TTC549 (cell line): ENCODE results near the gene SH3TC1.

Source experiments
- FAIRE-seq: peaks from 2 replicates; lab custom pipeline; 2012; peaks lifted over from hg19 to GRCh38; lab: Jason Lieb, UNC

SH3TC1 gene

DNA sequence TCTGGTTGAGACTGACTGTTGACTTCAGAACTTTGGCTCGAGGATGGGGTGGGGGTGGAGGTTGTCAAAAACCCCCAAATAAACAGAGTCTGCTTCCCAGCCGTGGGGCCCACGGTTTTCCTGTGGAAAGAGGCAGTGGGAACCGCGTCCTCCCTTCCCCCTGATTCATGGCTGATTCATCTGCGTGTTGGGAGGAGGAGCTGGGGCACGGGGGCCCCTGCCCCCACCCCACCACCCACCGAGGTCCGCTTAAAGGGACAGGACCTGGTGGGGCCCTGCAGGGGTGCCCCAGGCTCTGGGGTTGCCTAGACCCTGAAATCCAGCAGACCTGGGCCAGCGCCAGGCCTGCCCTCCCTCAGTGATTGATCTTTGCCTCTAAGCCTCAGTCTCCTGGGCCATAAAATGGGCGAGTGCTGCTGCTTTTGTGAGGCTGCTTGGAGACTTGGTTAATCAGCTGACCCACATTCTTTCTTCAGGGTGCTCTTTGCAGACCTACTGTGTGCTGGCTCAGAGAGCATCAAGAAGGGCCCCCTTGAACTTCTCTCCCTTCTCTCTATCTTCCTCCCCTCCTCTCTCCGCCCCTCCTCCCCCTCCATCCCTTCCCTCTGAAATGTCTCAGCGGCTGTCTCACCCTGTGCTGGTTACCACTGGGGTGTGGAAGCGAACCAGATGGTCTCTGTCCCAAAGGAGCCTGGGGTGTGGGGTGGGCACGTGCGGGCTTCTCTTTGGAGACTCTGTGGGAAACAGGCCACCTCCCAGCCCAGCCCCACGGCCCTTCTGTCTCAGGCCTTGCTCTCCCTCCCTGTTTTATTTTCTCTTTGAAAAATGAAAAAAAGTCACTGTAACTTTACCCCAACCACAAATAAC is 79.6 kb downstream of the SH3TC1 start:
- no peak for FAIRE-seq

DNA sequence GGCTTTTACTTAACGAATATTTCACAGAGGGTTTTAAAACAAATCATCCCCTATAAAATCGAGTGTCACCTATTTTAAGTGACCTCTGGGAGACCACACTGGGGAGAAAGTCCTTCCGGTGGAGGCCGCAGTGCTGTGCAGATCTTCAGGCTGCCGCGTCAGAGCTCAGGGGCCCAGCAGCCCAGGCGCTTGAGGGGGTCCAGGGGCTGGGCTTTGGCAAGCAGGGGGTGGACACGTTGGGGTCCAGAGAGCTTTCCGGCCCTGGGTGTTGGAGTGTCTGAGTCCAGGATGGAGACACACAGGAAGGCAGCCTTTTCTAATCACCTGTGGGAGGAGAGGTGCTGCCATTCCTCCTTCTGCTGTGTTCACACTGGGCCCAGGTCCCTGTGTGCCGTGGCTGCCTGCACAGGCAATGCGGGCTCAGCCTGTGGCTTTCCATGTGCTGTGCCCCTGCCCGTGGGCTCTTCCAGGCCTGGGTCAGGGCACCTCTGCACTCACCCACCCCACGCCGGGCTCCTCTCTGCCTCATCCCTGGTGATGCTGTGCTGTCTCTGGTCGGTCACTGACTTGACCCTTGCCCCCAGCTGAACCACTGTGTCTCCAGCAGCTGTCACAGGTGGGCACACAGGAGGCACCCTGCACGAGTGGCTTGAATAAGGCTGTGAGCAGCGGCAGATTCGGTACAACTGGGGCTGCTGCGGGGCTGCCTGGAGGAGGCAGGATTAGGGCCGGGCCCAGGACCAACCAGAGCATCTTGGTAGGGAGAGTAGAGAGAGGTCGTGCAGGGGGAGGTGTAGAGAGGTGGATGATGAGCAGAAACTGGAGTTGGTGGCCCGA is 80.4 kb downstream of the SH3TC1 start:
- FAIRE-seq, result no peak

DNA sequence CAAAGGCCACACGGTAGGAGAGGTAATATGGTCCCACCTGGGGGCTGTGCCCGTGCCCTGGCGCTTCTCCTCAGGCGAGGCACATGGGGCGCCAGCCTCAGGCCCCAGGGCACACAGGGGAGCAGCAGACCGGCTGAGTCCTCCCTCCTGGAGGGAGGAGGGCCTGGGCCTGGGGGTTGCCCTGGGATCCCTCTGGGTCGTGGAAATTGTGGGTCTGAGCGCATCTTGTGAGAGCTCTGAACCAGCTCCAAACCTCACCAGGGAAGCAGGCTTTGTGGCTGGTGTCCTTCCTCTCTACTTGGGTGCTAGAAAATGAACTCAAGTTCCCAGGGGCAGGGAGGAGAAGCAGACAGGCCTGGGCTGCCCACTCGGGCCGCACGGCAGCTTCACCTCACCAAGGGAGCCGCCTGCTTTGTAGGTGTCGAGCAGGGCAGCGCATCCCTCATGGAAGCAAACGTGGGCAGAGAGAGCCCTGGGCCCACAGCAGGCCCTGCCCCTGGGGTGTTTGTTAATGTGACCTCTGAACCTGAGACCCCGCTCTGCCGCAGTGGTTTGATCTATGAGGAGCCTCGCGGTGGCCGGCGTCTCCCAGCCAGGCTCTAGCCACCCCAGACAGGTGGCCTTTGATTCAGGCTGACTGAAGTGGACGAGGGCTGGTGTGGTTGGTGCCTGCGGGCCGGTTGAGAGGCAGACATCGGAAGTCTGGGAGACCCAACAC is 81.2 kb downstream of the SH3TC1 start:
- no peak for FAIRE-seq

GRCh38 chr4:8280876-8281440 is 81.9 kb downstream of the SH3TC1 start:
- no peak for FAIRE-seq

DNA sequence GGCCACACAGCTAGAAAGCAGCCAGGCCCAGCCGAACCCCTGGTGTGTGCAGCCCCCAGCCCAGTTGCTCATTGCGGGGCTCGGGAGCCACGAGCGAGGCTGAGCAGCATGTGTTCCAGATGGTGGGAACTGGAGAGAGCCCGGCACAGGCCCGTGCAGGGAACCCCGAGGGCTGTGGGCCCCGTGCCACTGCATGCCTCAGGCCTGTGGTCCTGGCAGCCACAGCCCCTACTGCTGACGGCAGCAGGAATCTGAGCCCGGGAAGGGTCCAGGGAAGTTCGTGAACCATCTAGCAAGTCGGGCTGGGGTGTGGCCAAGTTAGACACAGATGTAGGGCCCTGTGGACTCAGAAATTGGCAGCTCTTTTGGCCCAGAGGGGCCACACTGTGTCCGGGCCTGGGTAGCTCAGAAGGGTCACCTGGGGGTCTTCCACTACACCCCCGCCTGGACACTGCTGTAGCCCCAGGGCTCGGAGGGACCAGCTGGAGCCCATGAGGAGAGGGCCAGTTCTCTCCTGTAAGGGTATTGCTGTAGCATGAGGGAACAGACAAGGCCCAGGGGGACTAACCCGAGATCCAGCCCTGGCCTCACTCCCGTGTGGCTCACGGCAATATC is 82.5 kb downstream of the SH3TC1 start:
- no peak for FAIRE-seq

DNA sequence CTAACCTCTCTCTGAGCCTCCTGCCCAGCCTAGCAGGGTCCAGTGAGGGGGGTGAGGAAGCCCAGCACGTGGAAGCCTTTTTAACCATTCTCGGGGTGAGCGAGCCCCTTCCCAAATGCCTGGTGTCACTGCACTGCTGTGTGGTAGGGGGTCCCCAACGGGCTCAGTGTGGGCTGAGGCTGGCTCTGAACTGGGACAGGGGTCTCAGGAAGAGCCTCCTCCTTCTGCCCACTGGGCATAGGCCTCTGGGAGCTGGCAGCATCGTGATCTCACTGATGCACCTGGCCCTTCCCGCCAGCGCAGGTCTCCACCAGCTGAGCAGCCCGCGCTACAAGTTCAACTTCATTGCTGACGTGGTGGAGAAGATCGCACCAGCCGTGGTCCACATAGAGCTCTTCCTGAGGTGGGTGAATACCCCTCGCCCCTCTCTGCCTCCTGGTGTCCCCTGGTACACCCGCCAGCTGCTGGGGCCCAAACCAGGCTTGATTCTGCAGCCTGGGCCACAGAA is 83.1 kb downstream of the SH3TC1 start:
- no peak for FAIRE-seq

DNA sequence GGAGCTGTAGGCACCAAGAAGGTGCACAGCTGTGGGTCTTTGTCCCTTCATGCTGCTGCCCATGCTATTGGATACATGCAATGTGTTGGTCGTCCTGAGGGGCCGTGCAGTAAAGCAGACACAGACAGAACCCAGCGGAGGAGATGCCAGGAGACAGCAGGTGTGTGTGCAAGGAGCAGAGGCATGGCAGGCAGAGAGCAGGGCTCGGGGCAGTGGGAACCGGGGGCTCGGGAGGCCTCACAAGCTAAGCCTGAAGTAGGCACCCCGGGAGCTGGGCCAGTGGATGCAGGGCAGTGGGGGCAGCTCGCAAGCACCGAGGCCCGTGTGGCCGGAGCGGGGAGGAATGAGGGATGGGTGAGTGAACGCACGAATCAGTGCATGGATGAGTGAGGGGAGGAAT is 83.7 kb downstream of the SH3TC1 start:
- FAIRE-seq, result no peak

DNA sequence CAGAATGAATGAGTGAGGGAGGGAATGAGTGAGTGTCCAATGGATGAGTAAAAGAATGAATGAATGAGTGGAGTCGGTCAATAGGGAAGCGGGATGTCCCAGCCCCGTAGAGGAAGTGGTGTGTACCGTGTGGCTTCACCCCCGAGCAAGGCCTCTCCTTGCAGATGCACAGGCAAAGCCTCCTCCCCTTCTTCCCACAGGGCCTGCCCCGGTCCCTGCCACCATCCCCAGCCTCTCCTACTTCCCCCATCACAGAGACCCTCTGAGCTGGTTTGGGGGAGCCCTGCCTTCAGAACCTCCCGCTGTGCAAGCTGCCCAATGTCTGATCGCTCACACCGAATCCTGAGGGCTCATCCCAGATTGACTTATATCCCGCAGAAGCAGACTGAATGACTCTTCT is 84.1 kb downstream of the SH3TC1 start:
- no peak for FAIRE-seq

GRCh38 chr4:8283631-8284121 is 84.6 kb downstream of the SH3TC1 start:
- FAIRE-seq, result no peak

- FAIRE-seq, result no peak
These were observed 85.3 kb downstream of the SH3TC1 start for GRCh38 chr4:8284391-8284790.

GRCh38 chr4:8285143-8285975 is 86.3 kb downstream of the SH3TC1 start:
- no peak for FAIRE-seq

- FAIRE-seq, result no peak
These were observed 87.1 kb downstream of the SH3TC1 start for GRCh38 chr4:8285976-8286718.

GRCh38 chr4:8286719-8287342 is 87.7 kb downstream of the SH3TC1 start:
- FAIRE-seq, result no peak

DNA sequence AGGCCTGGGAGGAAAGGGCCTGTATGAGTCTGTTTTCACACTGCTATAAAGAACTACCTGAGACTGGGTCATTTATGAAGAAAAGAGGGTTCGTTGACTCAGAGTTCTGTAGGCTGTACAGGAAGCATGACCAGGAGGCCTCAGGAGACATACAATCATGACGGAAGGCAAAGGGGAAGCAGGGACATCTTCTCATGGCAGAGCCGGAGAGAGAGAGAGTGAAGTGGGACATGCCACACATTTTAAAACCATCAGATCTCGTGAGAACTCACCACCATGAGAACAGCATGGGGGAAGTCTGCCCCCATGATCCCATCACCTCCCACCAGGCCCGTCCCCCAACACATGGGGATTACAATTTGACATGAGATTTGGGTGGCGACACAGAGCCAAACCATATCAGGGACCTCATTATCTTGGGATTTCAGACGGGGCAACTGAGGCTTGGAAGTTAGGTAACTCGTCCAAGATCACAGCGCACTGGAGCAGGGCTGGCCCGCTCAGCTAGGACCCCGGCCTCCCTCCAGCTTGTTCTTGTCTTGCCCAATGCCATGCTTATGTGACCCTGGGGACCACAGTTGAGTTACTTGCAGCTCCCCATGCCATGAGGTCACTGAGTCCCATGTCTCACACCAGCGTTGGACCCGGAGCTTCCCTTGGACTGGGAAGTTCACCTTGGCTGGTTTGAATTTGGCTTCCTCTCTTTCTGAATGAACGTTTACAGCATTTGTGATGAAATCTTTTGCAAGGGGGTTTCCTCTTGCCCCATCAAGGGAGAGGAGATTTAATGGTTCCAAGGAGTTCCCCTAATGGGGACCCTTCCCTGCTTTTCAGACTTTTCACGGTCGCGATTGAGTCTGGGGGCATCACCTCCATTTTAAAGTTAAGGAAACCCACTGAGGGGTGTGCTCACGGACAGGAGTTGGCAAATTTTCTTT is 88.5 kb downstream of the SH3TC1 start:
- no peak for FAIRE-seq

DNA sequence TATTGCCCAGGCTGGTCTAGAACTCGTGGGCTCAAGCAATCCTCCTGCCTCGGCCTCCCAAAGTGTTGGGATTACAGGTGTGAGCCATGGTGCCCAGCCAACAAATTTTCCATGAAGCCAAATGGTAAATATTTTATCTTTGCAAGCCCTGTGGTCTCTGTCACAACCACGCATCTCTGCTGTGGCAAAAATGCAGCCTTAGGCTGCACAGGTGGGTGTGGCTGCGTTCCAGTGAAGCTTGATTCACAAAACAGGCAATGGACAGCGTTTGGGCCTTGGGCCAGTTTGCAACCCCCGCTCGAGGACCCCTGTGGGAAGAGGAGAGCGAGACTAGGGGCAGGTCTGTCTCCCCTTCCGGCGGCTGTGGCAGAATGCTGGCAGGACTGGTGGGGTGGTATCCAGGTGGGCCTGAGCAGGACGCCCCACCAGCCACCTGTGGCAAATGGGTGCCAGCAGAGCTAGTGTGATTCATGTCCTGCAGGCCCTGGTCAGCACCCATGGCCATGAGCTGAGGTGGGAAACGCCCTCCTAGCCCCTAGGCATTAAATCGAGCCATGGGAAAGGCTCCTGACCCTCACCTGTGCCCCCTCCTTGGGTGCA is 90.2 kb downstream of the SH3TC1 start:
- no peak for FAIRE-seq

DNA sequence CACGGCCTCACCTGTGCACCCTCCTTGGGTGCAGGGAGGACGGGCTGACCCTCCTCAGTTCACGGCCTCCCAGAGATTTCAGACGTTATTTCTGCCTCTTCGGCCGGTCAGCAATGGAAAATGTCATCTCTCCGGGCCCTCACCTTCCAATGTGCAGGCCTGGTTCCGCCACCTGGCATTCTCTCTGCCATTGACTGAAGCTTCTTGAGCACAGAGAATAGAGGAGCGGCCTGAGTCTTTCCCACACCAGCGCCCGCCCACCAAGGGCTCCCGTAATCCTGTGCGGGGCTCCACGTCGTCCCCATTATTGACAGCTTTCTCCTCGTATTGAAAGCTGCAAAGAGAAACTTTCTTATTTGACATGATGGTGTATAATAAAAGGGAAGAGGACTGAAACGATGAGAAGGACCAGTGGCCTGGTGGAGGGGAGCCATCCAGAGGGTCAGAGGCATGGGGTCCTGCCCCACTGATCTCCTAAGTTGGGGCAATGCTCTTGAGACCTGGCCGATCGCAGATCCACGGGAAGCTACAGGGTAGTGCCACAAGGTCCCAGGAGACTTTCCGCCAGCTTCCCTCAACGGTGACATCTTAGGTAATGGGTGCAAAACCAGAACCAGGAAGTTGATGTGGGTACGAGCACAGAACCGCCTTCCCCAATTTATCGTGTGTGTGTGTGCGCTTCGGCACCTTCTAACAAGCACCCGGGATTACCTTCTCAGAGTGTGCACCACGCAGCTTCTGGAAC is 91.0 kb downstream of the SH3TC1 start:
- no peak for FAIRE-seq

- no peak for FAIRE-seq
These were observed 91.5 kb downstream of the SH3TC1 start for GRCh38 chr4:8290701-8290970.
